ENCODE results near the gene MAPK12.
"Not testable (repeated sequence)": the region's sequence is repeated elsewhere in the genome, so short reads cannot be mapped to it uniquely, and the experiment has no call there.

The MAPK12 gene

GRCh38 chr22:50282361-50283155 lies 21.1 kb upstream of the MAPK12 start:
- no peak for DNase-seq (ENCODE audit: low read depth, low spot score)

DNA sequence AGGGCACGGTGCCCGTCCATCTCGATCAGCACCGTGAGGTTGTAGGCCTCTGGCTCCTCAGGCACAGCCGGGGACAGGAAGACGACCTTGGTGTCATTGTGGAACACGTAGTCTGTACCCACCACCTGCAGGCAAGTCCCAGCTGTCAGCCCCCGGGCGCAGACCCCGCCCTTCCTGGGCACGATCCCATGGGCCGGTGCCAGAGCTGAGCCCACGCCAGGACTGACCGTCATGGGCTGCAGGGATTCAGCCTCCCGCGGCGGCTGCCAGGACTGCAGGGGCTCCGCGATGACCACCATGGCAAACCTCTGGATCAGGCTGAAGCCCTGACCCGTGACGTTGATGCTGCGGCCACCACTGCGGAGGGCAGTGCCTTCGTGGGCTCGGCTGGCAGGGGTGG lies 20.5 kb upstream of the MAPK12 start:
- no peak for DNase-seq (ENCODE audit: low read depth, low spot score)

GRCh38 chr22:50281384-50281760 lies 19.9 kb upstream of the MAPK12 start:
- no peak for DNase-seq (ENCODE audit: low read depth, low spot score)

DNA sequence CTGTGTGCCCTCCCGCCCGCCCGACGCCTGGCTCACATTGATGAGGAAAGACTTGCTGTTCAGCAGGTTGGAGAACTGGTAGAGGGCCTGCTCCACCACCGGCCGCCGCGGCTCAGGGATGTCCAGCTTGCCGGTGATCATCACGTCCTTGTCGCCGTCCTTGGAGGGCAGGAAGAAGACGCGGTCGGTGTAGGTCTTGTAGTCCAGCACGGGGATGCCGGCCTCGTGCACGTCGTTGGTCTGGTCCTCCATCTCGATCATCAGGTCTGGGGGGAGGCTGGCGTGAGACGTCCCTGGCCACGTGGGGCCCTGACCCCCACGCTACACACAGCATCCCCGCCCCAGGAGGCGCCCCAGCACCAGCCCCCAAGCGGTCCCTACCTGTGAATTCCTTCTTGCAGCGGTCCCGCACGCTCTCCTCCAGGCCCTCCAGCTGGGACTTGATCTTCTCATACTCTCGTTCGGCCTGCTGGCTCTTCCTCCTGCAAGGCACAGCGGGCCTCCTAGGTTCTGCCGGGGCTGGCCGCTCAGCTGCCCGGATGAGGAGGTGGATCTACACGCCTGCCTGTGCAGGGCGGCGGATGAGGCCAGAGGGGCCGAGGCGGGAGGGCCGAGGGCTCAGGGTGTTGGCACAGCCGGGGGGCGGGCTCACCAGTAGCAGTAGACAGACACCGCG lies 19.4 kb upstream of the MAPK12 start:
- no peak for DNase-seq (ENCODE audit: low read depth, low spot score)

GRCh38 chr22:50280022-50280707 lies 18.7 kb upstream of the MAPK12 start:
- no peak for DNase-seq (ENCODE audit: low read depth, low spot score)

- DNase-seq (ENCODE audit: low read depth, low spot score): no peak
These were observed 17.6 kb upstream of the MAPK12 start for GRCh38 chr22:50278956-50279619.

- no peak for DNase-seq (ENCODE audit: low read depth, low spot score)
These were observed 17.0 kb upstream of the MAPK12 start for GRCh38 chr22:50278461-50278860.

DNA sequence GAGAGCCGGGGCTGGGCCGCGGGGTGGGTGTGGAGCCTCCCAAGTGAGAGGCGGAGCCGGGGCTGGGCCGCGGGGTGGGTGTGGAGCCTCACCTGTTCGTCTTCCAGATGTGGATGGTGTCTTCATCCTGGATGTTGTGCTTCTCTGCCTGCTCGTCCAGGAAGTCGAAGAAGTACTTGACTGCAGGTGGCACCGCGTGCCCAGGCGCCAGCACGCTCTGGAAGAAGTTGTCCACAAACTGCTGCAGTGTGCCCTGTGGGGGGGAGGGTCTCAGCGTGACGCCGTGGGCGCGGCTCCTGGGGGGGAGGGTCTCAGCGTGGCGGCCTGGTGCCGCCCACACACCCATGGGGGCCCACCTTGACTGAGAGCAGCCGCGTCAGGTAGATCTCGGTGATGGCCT lies 16.3 kb upstream of the MAPK12 start:
- DNase-seq (ENCODE audit: low read depth, low spot score): no peak

GRCh38 chr22:50276143-50276542 lies 14.7 kb upstream of the MAPK12 start:
- DNase-seq (ENCODE audit: low read depth, low spot score): no peak

DNA sequence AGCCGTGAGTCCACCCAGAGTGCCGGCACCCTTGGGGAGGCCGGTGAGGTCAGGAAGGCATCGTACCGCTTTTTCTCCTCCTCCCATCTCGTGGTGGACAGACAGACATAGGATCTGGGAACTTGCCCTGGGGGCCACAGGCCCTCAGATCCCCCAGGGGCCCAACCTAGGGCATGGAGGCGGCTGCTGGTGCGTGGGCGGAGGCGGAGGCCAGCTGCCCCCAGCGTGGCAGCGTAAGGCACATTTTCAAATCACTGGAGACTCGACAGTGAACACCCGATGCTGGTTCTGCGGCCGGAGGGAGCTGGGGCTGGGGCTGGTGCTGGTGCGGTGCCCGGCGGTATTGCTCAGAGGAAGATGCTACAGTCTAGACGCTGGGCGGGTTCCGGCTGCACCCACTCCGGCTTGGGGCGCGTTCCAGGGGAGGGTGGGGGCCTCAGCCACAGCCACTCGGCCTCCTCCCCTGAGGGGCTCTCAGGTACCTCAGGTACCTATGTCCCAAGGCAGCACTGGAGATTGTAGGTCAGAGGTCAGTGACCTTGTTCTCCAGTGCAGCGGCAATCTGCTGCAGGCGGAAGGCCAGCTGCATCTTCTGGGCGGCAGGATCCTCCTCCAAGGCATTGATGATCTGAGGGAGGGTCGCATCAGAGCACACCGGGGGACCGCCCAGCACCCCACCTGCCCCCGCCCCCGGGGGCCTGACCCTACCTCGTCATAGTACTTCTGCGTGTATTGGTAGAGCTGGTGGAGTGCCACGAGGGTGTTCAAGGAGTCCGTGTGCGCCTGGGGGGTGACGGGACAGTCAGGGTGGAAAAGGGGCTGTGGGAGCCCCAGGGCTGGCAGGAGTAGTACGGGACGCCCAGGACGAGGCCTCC lies 13.9 kb upstream of the MAPK12 start:
- DNase-seq (ENCODE audit: low read depth, low spot score): no peak

GRCh38 chr22:50274771-50275170 lies 13.3 kb upstream of the MAPK12 start:
- DNase-seq (ENCODE audit: low read depth, low spot score): no peak

DNA sequence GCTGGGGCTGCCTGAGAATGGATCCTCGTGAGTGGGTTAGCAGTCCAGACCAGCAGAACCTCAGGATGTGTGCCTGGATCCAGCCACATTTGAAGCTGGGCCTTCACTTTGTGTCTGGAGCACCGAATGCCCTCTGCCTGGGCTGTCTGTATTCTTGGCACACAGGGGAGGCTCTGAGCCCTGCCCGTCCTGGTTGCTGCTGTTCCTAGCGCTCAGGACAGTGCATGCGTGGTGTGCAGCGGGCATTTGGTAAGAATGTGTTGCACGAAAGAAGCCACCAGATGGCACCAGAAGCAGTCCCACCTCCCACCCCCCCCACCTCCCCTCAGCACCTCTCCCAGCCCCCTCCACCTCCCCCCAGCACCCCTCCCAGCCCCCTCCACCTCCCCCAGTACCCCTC lies 12.8 kb upstream of the MAPK12 start:
- DNase-seq (ENCODE audit: low read depth, low spot score): no peak

GRCh38 chr22:50273781-50274180 lies 12.3 kb upstream of the MAPK12 start:
- DNase-seq (ENCODE audit: low read depth, low spot score): not testable (repeated sequence)

DNA sequence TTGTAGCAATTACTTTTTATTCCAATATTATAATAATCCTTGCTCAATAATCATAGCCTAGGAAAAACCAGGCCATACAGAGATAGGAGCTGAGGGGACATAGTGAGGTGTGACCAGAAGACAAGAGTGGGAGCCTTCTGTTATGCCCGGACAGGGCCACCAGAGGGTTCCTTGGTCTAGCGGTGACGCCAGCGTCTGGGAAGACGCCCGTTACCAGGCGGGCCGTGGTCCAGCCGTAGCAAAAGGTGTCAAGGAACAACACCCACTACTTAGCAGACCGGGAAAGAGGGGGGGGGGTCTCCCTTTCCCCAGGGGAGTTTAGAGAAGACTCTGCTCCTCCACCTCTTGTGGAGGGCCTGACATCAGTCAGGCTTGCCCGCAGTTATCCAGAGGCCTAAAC lies 11.9 kb upstream of the MAPK12 start:
- DNase-seq (ENCODE audit: low read depth, low spot score): not testable (repeated sequence)

- no peak for DNase-seq (ENCODE audit: low read depth, low spot score)
These were observed 10.7 kb upstream of the MAPK12 start for GRCh38 chr22:50272044-50272802.

GRCh38 chr22:50271519-50271970 lies 10.1 kb upstream of the MAPK12 start:
- no peak for DNase-seq (ENCODE audit: low read depth, low spot score)

DNA sequence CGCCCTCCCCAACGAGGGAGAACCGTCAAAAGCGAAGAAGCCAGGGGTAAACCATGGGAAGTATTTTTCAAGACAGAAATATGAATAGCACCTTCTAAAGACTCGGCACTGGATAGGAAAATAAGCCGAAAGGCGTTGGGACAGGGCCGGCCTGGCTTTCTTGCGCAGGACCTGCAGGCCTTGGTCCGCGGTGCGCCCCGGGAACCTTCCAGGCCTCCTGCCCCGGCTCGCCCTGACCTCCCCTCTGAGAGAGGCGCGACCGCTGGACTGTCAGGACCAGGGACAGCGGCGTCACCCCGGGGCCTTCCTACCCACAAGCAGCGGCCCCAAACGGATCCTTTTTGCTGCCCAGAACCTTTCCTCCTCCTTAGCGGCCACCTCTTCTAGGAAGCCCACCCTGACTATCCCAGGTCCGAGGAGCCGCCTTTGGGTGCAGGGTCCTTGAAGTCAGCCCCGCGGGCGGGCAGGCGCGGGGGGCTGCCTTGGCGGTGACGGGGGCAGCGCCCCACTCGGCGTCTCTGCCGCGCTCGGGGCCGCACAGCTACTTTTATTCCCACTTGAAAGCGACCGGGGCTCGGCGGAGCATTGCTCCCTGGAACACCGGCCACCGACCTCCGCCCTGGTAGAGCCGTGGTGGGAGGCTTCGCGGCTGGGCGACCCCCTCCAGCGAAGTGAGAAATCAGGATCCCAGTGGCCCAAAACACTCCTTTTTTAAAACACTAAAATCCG lies 9.3 kb upstream of the MAPK12 start:
- DNase-seq (ENCODE audit: low read depth, low spot score): no peak

DNA sequence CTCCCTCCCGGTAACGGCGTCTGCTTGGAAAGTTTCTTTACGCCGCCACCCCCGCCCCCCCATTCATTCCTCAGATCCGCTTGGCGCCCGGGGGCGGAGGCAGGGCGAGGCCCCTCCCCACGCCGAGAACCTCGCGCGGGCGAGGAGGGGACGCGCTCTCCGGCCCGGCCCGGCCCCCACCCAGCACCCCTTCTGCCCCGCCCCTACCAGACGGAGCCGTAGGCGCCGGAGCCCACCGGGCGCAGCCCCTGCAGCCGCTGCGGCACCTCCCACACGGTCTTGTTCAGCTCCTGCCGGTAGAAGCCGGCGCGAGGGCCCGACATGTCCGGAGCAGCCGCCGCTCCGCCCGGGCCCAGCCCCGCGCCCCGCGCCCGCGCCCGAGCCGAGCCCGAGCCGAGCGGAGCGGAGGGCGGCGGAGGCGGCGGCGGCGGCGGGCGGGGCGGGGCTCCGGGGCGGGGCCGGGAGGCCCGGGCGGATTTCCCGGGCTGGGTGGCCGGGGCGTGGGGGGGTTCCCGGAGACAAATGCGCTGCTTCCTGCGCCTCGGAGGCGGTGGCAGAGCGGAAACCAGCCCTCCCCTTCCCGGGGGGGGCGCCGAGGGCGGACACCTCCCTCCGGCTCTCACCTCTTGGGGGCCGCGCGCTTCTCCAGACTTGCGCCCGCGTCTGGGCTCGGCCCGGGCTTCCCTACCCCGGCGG lies 8.6 kb upstream of the MAPK12 start, which contains the start of gene MAPK11:
Gene MAPK11, minus strand, starts transcription at position 411 of the 696 bp plus-strand sequence. Its CDS starts 88 bp downstream, at position 323.
- no peak for DNase-seq (ENCODE audit: low read depth, low spot score)

DNA sequence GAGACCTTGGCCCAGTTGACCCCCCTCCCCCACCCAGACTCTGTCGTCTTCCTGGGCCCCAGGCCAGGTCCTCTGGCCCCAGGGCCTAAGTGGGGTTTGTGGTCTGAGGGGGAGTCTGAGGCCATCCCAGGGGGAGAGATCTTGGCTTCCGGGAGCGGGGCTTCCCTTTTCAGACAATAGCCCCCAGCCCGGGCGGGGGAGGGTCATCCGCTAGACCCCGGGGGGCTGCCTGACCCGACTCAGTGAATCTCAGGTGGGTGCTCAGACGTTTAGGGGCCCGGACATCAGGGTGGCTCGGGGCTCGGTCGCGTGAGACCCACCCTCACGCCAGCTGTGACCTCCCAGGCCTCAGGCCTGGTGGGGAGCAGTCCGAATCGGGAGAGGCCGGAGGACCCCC lies 8.1 kb upstream of the MAPK12 start:
- DNase-seq (ENCODE audit: low read depth, low spot score): no peak
